D721Med (cell line): ENCODE results near the gene SLC11A2.

Source experiments
- DNase-seq: peaks from one replicate; pipeline ENCODE4 v3.0.0; 2011; ENCODE audit warnings: low spot score; ENCODE audit not compliant: insufficient read length
- FAIRE-seq: peaks from 2 replicates; lab custom pipeline; 2011; peaks lifted over from hg19 to GRCh38; lab: Jason Lieb, UNC
- TF ChIP-seq, protein P1 (sequence below): IDR thresholded peaks from 2 replicates; pipeline ENCODE4 v1.5.1; 2012; ENCODE audit warnings: mild to moderate bottlenecking, control low read depth; ENCODE audit not compliant: insufficient read depth; ENCODE audit errors: missing control alignments

The SLC11A2 gene

DNA sequence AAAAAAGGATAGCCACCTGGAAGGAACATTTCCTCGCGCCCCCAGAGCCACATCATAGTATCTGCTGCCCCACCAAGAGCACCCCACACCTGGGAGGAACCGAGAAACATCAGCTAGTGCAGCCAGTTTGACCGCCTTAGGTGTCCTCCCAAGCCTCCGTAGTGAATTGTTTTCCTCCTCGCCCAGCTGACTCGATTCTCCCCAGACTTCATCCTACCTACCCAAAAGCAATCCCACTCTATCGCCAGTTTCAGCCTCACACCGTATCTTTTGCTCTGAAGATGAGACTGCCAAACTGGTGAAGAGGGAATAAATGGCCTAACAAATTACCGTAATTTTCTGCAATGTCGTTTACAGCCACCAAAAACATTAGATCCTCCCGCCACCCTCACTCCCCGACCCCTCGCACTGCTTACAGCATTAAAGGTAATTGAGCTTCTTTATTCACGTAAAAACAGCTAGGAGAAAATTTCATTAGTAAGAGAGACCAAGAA lies 1.2 kb upstream of the SLC11A2 start:
- FAIRE-seq: no peak
- TF ChIP-seq, protein P1, sequence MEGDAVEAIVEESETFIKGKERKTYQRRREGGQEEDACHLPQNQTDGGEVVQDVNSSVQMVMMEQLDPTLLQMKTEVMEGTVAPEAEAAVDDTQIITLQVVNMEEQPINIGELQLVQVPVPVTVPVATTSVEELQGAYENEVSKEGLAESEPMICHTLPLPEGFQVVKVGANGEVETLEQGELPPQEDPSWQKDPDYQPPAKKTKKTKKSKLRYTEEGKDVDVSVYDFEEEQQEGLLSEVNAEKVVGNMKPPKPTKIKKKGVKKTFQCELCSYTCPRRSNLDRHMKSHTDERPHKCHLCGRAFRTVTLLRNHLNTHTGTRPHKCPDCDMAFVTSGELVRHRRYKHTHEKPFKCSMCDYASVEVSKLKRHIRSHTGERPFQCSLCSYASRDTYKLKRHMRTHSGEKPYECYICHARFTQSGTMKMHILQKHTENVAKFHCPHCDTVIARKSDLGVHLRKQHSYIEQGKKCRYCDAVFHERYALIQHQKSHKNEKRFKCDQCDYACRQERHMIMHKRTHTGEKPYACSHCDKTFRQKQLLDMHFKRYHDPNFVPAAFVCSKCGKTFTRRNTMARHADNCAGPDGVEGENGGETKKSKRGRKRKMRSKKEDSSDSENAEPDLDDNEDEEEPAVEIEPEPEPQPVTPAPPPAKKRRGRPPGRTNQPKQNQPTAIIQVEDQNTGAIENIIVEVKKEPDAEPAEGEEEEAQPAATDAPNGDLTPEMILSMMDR: no peak

DNA sequence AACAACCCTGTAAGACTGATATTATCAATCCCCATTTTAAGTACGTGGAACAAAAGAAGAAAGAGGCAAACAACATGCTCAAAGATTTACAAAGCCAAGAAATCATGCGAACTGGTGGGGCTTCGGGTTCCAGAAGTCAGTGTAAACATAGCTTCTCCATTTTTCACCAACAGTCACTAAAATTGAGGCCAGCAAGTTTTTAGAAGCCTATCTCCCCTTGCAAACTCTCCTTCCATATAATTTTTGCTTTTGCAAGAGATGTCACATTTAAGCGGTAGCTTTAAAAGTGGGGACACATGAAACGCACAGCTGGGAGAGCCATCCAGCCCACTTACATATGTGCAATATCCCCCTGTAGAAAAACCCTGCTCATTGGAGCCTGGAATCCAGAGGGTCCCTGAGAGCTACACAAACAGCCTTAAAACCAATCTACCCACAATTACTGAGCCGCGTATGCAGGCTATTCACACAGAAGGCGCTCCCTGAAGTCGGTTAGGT lies 797 bp downstream of the SLC11A2 start:
- no peak for FAIRE-seq

More for the DNA sequence above, 1.2 kb upstream of the SLC11A2 start:
- DNase-seq: no peak

DNA sequence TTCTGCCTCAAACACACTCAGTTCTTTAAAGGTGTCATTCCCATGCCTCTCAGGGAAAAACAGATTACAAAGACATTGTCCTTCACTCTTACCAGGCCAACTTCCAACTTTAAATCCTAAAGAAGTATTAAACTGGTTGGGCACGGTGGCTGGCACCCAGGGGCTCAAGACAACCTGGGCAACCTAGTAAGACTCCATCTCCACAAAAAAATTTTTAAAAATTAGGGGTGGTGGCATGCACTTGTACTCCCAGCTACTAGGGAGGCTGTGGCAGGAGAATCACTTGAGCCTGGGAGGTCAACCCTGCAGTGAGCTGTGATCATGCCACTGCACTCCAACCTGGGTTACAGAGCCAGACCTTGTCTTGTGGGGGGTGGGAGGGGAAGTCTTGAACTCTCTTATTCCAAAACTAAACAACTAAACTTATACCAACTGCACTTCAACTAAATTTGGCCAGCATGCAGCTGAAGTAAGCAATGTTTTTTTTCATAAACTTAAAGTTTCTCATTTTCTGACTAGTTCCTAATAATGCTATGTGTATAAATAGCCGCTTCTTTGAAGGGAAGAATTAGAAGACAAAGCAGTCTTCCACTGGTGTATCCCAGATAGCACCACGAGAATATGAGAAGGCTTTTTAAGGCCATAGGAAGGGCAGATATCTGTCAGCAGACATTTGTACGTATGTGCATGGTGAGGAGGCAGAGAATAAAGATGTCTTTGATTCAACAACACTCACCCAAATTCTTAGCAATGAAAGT lies 2.4 kb downstream of the SLC11A2 start:
- TF ChIP-seq, protein P1: no peak
- DNase-seq (no peak), FAIRE-seq (no peak)

More for the DNA sequence above, 797 bp downstream of the SLC11A2 start:
- TF ChIP-seq, protein P1: no peak
- no peak for DNase-seq

DNA sequence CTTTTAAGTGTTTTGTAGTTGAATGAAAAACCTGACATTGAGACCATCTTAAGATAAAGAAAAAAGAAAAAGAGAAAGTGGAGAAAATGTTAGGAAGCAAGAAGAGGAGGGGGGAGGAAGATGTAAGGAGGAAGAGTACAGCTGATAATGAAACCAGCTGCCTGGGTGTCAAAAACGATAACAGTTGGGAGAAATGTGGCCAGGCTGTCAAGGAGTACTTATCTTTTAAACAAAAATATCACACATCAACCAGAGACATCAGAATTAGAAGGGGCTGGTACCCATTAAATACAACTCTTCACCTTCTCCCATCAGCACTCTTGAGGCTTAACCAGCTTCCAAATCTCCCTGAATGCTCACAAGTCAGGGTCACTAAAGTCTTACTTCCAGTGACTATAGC lies 4.5 kb downstream of the SLC11A2 start:
- FAIRE-seq: no peak
- DNase-seq: no peak
- TF ChIP-seq, protein P1: no peak

DNA sequence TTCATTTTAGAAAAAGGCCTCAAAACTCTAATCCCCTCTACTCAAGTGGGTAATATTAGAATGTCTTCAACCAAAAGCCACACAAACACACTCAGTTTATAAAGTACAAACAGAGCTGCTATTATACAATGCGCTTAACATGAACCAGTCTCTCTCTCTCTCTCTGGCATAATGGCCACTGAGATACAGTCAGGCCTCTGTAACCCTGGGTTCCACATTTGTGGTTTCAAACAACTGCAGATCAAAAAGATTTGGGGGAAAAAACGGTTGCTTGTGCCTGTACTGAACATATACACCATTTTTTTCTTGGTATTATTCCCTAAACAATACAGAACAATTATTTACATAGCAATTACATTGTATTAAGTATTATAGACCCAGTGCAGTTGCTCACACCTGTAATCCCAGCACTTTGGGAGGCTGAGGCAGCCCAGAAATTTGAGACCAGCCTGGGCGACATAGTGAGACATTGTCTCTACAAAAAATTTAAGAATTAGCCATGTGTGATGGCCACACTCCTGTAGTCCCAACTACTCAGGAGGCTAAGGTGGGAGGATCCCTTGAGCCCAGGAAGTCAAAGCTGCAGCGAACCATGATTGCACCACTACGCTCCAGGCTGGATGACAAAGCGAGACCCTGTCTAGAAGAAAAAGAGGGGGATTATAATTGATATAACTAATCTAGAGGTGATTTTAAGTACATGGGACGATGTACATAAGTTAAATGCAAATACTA lies 5.6 kb downstream of the SLC11A2 start:
- TF ChIP-seq, protein P1: no peak
- no peak for FAIRE-seq
- DNase-seq: no peak

DNA sequence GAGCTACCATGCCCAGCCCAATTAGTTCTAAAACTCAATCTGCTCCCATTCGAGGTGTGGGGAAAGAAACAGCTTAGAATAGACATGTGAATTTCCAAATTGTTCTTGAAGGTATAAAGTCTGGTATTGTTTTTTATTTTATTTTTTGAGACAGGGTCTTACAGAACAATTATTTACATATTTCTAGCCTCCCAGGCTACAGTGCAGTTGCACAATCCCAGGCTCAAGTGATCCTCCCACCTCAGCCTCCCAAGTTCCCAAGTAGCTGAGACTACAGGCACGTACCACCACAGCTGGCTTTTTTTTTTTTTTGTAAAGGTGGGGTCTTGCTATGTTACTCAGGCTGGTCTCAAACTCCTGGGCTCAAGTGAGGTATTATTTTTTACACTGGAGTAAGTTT lies 6.3 kb downstream of the SLC11A2 start:
- TF ChIP-seq, protein P1: no peak
- no peak for FAIRE-seq

More for the DNA sequence above, 6.3 kb downstream of the SLC11A2 start:
- no peak for DNase-seq
